Activated CD8-positive, alpha-beta memory T cell treated with anti-CD3 and anti-CD28 coated beads, Interleukin-2, amount 50 U/mL, for 4 hours (primary cell): Measurements from ENCODE around the gene XXYLT1.
A peak's percentile ranks its signal among the peaks of the same experiment; 100 is the strongest.

Experiments
- DNase-seq: peaks from one replicate; pipeline ENCODE4 v3.0.0-alpha.2; 2020

Gene XXYLT1

DNA sequence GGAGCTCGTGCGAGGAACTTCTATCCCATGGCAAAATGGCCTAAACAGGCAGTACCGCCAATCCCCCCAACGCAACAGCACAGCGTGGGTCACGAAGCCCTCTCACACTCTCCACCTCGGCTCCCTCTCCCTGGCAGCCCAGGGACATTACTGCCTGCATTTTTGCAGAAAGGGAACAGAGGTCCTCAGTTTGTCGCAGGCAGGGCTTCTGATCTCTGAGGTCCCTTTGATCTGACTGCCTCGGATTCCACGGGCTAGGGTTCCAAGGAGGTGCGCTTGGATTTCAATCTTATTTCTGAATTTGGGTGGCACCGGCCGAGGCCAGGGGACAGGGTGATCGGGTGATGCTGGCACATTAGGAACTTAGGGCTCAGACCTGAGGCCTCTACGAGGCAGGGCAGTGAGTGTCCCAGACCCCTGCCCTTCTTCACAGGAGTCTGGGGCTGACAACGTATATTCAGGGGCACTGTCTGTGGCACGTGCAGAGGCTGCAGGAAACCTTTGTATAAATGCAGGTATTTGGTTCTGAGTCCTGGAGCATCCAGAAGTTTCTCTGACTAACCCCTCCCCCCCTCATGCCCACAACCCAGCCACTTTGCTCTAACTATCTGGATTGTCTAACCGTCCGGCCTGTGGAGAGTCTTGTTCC lies 197.9 kb downstream of the XXYLT1 start:
- DNase-seq = peak; percentile 5

DNA sequence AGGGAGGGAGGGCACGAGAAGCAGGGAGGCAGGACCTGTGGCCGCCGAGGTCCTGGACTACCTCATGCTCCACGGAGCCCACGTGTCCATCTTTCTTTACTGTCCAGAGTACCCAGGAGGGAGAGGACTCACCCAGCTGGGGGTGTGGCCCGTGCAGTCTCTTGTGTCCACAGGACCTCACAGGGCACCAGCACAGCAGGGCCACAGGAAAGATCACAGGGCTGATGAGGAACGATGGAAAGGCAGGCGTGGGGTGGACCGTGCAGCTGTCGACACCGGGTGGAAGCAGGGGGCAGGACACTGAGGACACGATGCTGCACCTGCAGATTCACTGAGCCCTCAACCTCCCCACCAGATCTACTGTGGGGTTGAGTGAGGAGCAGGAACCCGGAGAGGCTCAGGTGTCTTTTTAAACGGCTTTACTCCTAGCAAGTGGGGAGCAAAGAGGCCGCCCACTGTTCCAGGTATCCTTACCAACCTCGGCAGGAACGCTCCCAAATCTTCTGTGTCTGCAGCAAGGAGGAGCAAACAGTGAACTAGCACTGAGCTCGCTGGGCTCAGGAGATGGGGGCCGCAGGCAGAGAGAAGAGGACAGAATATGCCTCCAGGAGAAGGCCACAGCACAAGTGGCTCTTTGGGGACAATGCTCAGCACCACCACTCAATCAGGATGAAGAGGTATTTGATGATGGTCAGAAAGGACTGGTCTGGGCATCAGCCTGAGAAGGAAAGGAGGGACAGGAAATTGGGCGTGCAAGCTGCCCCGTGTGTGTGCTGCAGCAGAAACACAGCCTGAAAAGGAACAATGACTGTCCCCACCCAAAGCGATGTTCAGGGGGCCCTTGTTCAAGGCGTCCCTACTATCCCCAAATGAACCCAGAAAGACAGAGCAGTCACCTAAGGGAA lies 198.8 kb downstream of the XXYLT1 start:
- peak; percentile 1 for DNase-seq

DNA sequence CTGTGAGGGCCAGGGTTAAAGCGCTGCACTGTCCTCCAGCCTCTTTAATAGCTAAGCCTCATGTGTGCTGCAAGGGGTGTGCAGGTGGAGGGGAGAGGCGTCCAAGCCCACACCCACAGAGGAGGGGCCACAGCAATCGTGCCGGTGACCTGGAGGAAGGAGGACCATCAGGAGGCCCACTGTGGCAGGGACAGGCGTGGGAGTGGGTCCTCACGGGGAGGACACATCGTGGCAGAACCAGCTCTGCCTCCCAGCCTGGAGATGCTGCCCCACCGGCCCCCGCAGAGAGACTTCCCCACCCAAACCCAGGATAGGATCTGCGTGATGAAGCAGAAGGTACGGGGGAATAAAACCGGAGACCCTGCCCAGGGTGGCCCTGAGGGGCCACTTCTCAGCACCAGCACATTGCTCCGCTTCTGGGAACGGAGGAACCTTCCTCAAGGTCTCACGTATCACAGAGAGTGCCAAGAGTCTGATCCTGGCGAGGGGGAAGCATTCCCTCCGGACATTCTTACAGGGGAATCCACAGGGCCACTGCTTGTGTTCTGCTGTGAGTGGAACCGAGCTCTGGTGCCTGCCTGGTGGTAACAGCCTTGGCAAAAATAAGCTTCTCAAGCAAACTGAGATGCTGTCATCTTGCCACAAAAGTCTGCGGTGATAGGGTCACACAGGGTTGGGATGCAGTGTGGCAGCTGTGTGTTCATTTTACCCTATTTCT lies 199.8 kb downstream of the XXYLT1 start:
- DNase-seq = peak; percentile 12

DNA sequence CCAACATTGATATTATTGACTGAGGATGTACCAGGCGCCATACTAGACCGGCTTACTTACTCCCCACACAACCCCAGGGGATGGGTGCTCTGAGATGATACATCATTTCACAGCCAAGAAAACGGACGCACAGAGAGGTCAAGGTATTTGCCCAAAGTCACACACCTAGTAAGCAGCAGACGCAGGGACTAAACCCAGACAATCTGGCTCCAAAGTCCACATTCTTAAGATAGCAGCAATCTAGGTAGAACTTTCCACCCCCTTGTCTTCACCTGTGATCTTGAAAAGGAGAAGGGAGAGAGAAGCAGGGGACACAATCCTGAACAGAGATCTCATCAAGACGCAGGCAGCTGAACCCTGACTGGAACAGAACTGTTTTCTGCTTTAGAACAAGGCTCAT lies 200.6 kb downstream of the XXYLT1 start:
- DNase-seq = no peak

DNA sequence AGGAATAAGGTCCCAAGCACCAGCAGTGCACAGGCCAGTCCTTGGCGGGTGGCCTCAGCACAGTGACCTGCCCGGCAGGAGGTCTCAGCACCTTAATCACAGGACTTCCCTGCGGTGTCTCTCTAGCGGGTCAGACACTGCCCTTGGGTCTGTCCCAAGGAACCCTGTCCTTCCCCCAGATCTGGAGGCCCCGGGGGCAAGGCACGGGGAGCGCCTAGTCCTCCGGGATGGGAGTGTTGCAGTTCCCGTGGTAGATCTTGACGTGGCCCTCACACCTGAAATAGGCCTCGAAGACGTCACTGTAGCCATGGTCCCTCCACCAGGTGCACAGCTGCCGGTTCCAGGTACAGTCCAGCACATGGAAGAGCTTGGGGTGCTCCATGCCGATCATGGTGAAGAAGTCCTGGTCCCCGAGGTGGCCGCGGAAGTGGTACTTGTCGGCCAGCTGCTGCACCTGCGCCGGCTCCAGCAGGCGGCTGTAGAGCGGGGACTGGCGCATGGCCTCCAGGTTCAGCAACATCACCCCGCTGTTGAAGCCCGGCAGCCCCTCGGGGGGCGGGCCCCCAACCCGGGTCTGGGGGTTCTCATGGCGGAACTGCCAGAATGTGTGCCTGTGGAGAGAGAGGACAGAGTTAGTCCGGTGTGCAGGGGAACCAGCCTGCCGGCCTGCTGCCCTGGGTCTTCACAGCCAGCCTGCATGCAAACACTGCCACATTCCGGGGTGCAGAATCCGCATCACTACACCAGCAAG lies 201.3 kb downstream of the XXYLT1 start:
- DNase-seq = peak; percentile 9

DNA sequence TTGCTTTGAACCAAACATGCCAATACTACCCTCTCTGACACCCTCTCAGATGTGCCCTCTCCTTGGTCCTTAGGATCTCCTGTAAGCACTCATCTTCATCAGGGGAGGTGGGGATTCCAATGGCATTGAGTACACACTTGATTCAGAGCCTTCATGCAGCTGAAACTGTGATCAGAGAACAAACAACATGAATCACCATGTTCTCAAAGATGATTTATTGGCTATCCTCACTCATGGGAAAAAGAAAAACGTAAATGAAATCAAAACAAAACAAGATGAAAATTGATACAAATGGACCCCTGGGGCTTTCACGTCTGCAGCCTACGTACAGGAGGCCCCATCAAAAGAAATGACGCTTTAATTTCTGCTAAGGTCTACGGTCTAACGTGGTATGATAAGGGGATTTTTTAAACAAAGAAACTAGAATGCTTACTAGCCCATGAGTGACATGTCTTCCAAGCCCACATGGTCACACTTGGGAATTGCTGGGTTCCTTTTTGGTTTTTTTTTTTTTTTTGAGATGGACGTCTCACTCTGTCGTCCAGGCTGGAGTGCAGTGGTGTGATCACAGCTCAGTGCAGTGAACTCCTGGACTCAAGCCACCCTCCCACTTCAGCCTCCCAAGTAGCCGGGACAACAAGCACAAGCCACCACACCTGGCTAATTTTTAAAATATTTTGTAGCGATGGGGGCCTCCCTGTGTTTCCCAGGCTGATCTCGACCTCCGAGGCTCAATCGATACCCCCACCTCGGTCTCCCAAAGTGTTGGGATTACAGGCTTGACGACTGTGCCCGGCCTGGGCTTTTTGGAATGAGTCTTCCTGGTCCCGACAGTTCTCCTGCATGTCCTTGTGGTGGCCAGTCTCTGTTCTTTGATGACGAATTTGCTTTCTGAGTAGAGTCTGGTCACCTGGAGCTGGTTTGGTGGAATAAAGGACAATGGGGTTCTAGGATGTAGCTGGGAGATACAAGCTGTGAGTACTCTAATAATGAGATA lies 202.6 kb downstream of the XXYLT1 start:
- no peak for DNase-seq

DNA sequence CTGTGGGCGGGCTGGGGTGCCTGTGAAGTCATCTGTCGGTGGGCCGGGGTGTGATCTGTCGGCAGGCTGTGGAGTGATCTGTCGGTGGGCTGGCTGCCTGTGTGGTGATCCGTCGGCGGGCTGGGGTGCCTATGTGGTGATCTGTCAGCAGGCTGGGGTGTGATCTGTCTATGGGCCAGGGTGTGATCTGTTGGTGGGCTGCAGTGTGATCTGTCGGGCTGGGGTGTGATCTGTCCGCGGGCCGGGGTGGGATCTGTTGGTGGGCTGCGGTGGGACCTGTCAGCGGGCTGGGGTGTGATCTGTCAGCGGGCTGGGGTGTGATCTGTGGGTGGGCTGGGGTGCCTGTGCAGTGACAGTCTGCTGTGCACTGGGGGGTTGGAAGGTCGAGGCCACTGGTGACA lies 204.5 kb downstream of the XXYLT1 start:
- DNase-seq = no peak

DNA sequence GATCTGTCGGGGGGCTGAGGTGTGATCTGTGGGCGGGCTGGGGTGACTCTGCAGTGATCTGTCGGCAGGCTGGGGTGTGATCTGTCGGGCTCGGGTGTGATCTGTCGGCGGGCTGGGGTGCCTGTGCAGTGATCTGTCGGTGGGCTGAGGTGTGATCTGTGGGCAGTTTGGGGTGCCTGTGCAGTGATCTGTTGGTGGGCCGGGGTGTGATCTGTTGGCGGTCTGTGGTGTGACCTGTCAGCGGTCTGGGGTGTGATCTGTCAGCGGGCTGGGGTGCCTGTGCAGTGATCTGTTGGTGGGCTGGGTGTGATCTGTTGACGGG lies 205.1 kb downstream of the XXYLT1 start:
- DNase-seq = no peak

DNA sequence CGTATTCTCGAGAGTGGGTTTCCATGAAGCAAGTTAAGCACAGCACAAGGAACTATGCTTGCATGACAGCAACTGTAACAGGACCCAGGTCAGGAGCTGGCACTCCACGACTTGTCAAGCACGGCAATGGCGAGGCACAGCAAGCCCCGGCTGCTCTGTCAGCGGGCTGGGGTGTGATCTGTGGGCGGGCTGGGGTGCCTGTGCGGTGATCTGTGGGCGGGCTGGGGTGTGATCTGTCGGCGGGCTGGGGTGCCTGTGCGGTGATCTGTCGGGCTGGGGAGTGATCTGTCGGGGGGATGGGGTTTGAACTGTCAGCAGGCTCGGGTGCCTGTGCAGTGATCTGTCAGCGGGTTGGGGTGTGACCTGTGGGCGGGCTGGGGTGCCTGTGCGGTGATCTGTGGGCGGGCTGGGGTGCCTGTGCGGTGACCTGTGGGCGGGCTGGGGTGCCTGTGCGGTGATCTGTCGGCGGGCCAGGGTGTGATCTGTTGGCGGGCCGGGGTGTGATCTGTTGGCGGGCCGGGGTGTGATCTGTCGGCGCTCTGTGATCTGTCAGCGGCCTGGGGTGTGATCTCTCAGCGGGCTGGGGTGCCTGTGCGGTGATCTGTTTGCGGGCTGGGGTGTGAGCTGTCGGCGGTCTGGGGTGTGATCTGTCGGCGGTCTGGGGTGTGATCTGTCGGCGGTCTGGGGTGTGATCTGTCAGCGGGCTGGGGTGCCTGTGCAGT lies 205.7 kb downstream of the XXYLT1 start:
- DNase-seq = no peak

DNA sequence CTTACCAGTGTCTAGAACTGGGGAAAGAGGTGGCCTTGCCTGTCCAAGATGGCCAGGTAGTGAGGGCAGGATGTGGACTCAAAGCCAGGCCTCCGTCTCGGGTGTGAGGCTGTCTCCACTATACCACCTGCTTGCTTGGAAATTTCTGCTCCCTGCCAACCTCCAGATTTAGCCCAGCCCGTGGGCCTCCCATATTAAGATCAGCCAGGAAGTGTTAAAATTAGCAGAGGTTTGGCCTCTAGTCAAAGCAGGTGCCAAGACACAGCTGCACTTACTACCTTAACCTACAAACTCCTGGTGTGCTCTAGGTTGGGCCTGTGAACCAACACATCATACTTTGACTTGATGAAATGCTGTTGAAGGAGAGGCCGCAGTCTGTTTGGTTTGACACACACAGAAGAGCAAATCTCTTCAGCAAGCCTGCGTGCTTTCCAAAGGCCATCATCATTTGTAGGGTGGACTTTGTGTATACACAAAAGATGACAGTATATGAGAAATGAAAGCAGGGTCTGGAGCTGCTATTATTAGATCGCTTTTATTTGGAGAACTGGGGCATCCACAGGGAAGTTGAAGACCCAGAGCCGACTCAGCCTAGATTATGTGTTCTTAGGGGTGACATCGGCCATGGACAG lies 206.5 kb downstream of the XXYLT1 start:
- no peak for DNase-seq

DNA sequence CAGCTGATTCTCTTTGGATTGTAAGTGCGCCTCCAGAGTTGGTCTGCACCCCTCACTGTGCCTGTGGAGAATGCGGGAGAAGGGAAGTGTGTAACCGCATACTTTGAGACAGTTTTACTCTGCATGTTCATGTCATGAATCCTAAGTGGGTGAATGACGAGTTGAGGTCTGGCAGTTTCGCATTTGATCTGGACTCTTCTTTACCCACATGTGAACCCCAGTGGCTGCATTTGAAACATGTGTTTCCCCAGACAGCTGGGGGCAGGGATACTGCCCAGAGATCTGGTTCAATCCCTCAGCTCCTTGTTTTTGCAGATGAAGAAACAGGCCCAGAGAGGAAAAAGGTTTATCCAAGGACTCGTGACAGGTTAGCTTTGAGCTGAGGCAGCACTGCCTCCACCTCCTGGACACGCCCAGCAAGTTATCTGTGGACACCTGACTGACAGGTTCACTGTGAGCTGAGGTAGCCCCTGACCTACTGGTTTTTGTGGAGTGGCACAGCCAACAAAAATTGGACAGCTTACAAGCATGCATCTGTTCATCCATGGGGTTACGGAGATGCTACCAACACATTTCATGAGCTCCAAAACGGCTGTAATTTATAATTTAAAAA lies 207.3 kb downstream of the XXYLT1 start:
- DNase-seq = no peak

DNA sequence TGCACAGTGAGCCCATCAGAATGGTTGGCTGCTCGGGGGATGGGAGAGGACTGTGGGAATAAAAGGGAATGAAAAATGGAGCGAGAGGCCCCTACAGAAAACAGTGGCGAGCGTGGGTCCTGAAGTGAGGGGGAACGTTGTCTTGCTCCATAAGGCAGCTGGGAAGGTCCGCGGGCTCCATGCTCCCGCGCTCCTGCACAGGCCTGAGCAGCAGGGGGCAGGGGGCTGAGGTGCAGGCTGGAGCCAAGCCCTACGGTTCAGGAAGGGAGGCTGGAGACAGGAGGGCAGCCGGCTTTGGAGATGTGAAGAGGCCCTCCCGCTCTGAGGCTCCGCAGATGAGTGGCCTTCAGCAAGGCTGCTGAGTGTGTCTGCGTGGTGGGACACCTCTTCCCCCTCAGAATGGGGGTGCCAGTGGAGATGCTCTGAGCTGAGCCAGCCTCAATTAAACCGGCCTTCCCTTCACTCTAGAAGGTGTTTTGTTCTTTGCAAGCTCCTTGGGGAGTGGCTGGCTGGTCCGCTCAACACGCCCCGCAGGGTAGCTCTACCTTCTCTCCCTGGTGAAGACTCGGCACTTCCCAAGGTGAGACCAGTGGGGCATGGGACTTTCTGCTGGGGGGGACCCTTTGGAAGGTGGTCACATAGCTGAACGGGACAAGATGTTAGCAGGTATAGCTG lies 208.0 kb downstream of the XXYLT1 start:
- no peak for DNase-seq

DNA sequence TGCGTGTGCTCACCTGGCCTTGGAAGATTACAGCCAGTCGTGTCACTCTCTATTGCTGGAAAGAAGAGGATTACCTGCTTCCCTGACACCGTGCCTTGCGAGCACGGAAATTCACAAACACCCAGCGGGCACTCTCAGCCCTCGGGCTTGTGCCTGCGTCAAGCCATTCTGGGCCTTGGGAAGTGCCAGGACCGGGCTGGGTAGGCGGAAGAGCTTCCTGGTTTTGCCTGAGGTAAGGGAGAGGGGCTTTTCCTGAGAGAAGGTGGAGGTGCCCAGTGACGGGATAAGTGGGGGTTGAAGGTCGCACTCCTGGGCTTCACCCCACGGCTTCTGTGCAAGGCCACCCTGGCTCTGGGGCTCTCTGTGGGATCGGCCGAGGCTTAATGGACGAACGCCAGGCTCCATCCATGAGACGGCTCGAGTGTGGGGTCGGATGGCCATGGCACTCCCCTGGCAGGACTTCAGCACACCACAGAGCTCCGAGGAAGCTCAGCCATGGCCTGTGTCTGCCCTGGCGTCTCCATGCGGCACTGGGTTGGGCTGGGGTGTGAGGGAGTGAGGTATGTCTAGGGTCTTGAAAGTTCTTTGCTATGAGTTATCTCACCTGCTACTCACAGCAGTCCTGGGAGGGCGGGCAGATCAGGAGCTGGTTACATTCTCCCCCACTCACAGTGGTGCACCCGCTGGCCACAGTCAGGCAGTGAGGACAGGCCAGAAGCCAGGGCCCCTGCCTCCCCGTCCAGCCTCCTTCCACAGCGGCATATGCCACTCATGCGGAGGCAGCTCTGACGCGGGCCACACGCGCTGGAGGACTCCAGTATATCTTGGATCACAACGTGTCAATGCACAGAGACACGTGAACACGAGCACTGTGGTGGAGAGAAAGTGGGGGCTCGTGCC lies 209.0 kb downstream of the XXYLT1 start:
- no peak for DNase-seq

DNA sequence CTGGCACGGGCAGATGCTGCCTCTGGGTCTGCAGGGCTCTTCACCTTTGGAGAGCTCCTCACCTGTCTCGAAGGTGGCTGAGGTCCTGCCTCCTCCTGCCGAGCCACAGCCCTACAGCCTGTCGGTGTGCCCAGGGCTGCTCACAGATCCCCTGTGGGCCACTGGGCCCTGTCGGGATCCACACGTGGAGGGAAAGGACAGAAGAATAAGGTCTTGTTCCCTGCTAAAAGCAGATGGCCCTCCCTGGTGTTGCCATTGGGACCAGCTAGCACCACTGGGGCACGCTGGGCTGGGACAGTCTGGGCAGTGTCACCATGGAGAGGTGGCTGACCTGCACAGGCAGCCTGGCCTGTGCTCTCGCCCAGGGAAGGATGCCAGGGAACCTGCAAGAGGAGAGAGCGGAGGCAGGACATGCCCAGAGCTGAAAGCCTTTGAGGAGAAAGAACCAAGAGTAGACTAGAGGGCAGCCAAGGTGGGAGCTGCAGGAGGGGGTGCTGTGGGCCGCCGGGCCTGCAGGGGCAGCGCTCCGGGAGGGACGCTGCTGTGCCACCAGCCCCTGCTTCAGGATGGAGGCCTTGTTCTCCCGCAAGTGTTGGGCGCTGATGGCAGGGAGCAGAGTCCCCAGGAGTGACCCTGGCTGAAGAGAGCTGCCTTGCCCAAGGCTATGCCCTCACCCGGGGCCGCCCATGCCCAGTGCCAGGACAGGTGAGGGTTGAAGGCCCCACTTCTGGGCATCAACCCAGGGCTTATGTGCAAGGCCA lies 210.2 kb downstream of the XXYLT1 start:
- no peak for DNase-seq

DNA sequence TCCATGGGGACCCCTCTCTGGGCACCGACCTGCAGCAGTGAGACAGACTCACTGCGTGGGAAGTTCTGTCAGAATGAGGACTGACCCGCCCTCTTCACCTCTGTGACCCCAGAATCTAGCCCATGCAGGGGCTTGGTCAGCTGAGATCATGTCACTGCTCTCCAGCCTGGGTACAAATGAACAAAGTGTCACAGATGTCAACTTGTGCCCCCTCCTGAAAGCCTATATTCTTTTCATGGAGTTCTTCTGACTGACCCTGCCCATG lies 210.8 kb downstream of the XXYLT1 start:
- no peak for DNase-seq

DNA sequence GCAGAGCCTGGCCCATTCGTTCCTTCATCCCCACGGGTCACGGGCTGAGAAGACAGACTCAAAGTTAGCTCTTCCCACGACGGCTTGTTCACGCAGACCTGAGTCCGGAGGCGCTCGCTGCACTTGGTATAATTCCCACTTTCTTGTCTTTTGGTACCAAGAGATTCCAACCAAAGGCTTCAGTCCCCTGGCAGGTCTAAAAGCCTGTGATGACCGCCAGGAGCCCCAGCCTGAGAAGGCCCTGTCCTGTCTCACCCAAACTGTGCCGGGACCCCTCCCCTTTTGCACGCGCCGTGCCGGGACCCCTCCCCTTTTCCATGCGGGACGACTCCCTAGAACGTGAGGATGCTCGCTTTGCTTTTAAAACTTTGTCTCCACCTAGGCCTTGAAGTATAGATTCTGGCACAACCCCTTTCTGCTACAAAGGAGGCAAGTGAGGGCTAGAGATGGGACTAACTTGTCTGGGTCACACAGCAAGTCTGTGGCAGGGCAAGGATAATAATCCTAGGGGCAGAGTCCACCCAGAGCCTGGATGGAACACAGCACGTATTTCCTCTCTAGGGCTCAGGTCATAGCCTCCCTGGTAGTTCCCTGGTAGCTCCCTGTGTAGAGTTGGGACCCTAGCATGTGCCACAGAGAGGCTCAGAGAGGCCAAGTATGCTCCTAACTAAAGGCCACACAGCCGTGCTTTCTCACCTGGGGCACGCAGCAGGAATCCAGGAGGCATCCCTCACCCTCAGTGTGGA lies 211.3 kb downstream of the XXYLT1 start:
- no peak for DNase-seq

DNA sequence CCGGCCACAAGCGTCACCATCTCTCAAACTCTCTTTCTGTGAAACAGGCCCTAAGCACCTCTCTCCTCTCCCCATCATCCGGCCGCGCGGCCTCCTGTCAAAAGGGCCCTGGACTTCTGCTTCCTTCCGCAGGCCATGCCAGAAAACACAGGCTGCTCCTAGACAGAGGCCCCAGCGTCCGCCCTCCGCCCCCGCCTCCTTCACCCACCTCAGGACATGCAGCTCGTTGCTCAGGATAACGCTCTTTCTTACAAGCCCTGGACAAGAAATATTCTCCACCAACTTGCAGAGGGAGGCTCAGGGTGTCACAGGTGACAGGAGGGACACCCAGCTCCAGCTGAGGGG lies 212.0 kb downstream of the XXYLT1 start:
- no peak for DNase-seq
